HCT116 (cell line): ENCODE measurements around the gene PI4K2A.

Experiments used
- CBX3 ChIP-seq: IDR thresholded peaks from 2 replicates; pipeline ENCODE4 v1.6.1; 2012; ENCODE audit warnings: low read depth
- EZH2 ChIP-seq: fragments of 200-600 bp; sonication (generic); IDR thresholded peaks from 2 replicates; pipeline ENCODE4 v1.6.1; 2017; ENCODE audit warnings: antibody characterized with exemption, mixed run types
- JUND ChIP-seq: IDR thresholded peaks from 2 replicates; pipeline ENCODE4 v1.6.1; 2012
- MAX ChIP-seq: IDR thresholded peaks from 2 replicates; pipeline ENCODE4 v1.6.1; 2012
- RAD21 ChIP-seq: IDR thresholded peaks from 2 replicates; pipeline ENCODE4 v1.6.1; 2012; ENCODE audit warnings: low read depth, mild to moderate bottlenecking
- REST ChIP-seq: IDR thresholded peaks from 2 replicates; pipeline ENCODE4 v1.6.1; 2012; ENCODE audit warnings: low read depth
- ZNF274 ChIP-seq: fragments of 200-500 bp; sonication (Bioruptor generic); IDR thresholded peaks from 2 replicates; pipeline ENCODE4 v1.6.1; 2014; ENCODE audit warnings: mild to moderate bottlenecking, low read depth, low read length, inconsistent platforms
- TF ChIP-seq, protein P1 (sequence below), 3 experiments: fragments of 200-600 bp in 1 of 3; sonication (generic) in 1 of 3; IDR thresholded peaks in 2 of 3; conservative IDR thresholded peaks in 1 of 3; 2 replicates each; pipeline ENCODE4 v1.5.1; 2012 to 2017; ENCODE audit warnings: low read depth in 2 of 3, low read length in 2 of 3, antibody characterized with exemption in 1 of 3, borderline replicate concordance in 1 of 3, control low read depth in 1 of 3, mild to moderate bottlenecking in 1 of 3, mixed read lengths in 1 of 3, mixed run types in 1 of 3, moderate library complexity in 1 of 3; ENCODE audit not compliant: insufficient read depth in 1 of 3
- TF ChIP-seq, protein P2 (sequence below): IDR thresholded peaks from 2 replicates; pipeline ENCODE4 v1.6.1; 2011; ENCODE audit warnings: mild to moderate bottlenecking, low read length, moderate library complexity; ENCODE audit not compliant: insufficient replicate concordance; ENCODE audit errors: extremely low read depth

GRCh38 chr10:97611473-97611872, 29.0 kb upstream of the PI4K2A start:
- TF ChIP-seq, protein P1, sequence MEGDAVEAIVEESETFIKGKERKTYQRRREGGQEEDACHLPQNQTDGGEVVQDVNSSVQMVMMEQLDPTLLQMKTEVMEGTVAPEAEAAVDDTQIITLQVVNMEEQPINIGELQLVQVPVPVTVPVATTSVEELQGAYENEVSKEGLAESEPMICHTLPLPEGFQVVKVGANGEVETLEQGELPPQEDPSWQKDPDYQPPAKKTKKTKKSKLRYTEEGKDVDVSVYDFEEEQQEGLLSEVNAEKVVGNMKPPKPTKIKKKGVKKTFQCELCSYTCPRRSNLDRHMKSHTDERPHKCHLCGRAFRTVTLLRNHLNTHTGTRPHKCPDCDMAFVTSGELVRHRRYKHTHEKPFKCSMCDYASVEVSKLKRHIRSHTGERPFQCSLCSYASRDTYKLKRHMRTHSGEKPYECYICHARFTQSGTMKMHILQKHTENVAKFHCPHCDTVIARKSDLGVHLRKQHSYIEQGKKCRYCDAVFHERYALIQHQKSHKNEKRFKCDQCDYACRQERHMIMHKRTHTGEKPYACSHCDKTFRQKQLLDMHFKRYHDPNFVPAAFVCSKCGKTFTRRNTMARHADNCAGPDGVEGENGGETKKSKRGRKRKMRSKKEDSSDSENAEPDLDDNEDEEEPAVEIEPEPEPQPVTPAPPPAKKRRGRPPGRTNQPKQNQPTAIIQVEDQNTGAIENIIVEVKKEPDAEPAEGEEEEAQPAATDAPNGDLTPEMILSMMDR (IDR thresholded peaks at IDR 0.05 in 2 of 3, conservative IDR thresholded peaks at IDR 0.05 in 1 of 3; ENCODE audit: borderline replicate concordance in 1 of 3, insufficient read depth in 1 of 3, low read depth in 2 of 3, low read length in 2 of 3), result no peak
- no peak for TF ChIP-seq RAD21
- TF ChIP-seq, protein P2, sequence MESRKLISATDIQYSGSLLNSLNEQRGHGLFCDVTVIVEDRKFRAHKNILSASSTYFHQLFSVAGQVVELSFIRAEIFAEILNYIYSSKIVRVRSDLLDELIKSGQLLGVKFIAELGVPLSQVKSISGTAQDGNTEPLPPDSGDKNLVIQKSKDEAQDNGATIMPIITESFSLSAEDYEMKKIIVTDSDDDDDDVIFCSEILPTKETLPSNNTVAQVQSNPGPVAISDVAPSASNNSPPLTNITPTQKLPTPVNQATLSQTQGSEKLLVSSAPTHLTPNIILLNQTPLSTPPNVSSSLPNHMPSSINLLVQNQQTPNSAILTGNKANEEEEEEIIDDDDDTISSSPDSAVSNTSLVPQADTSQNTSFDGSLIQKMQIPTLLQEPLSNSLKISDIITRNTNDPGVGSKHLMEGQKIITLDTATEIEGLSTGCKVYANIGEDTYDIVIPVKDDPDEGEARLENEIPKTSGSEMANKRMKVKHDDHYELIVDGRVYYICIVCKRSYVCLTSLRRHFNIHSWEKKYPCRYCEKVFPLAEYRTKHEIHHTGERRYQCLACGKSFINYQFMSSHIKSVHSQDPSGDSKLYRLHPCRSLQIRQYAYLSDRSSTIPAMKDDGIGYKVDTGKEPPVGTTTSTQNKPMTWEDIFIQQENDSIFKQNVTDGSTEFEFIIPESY, result no peak
- TF ChIP-seq ZNF274, result no peak
- TF ChIP-seq JUND, result no peak
- no peak for TF ChIP-seq EZH2
- TF ChIP-seq CBX3, result no peak
- TF ChIP-seq MAX, result no peak
- TF ChIP-seq REST, result no peak
